ENCODE data around the gene BBS9. TPM values are rescaled to one million over a fixed set of nuclear protein-coding genes. Genes with fewer than 3 reads are reported as not detected.

BBS9 gene
- total RNA-seq, 1 experiment from 2014 or later = 5.7 TPM

- intact Hi-C loops (cut with micrococcal nuclease) = no loop called here
- Histone ChIP-seq H3K4me3 (ENCODE audit: low read length) (no peak overlapping the region), H3K9me3 (ENCODE audit: low read length) (no peaks in the 10 kb centered on the region), H3F3A (ENCODE audit: low read length, unreplicated experiment) (no peaks in the 10 kb centered on the region), H2AFZ (ENCODE audit: low read length) (no peak overlapping the region), H3K27ac (ENCODE audit: low read length) (no peak overlapping the region), H3K4me2 (ENCODE audit: low read length) (no peak overlapping the region), H3K36me3 (ENCODE audit: low read depth, low read length) (no peaks in the 10 kb centered on the region), H3K79me2 (ENCODE audit: low read length) (0 out of 2 replicates have a peak, but pooled peaks cover 4% of the 10 kb centered on the region), H3K9me2 (replicated peaks; ENCODE audit: low read length) (no peaks in the 10 kb centered on the region), H4K20me1 (ENCODE audit: low read length) (no peaks in the 10 kb centered on the region), H3K9ac (ENCODE audit: low read length) (no peak overlapping the region), H3K27me3 (ENCODE audit: low read length) (no peaks in the 10 kb centered on the region), H3K4me1 (ENCODE audit: insufficient read depth, low read length) (peaks cover 11% of the 10 kb centered on the region)
- ATAC-seq (no peak), DNase-seq (no peak)
- no TSS peak for BruUV-seq (replicated peaks)
- TF ChIP-seq EZH2 (IDR thresholded peaks at IDR 0.05; ENCODE audit: low read length, unreplicated experiment) (no peak), EZH2phosphoT487 (IDR thresholded peaks at IDR 0.05; ENCODE audit: borderline replicate concordance, low read length) (no peak), CTCF (conservative IDR thresholded peaks at IDR 0.05; ENCODE audit: low read depth, low read length) (no peak)
- ChIA-PET CTCF (no interaction called here), POLR2A (ENCODE audit: unreplicated experiment) (no interaction called here)
These were observed 2.3 kb upstream of the BBS9 start for GRCh38 chr7:33127085-33127484.

DNA sequence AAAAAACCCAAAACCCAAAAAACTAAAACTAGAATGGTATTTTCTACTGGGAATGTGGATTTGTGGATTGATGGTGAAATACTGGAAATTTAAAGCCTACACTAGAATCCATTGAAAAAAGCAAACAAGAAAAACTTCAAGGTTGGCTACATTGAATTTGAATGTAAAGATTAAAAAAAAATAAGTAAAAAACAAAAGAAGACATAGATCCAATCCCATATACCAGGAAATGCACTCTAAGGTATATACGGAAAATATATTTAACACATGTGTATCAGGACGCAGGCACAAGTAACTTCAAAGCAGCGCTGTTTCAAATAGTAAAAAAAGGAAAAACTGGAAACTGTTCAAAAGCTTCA is 754 bp upstream of the BBS9 start:
- Histone ChIP-seq H3K4me2 (ENCODE audit: low read length) (peak overlapping the region; percentile 82), H3K9ac (ENCODE audit: low read length) (peak overlapping the region; percentile 77), H3K9me3 (ENCODE audit: low read length) (no peaks in the 10 kb centered on the region), H3K36me3 (ENCODE audit: low read depth, low read length) (no peaks in the 10 kb centered on the region), H3K9me2 (replicated peaks; ENCODE audit: low read length) (no peaks in the 10 kb centered on the region), H3F3A (ENCODE audit: low read length, unreplicated experiment) (no peaks in the 10 kb centered on the region), H3K27me3 (ENCODE audit: low read length) (no peaks in the 10 kb centered on the region), H3K27ac (ENCODE audit: low read length) (0 out of 2 replicates have a peak overlapping the region, but pooled peaks have one; percentile 12), H4K20me1 (ENCODE audit: low read length) (no peaks in the 10 kb centered on the region), H3K4me3 (ENCODE audit: low read length) (peak overlapping the region; percentile 85), H2AFZ (ENCODE audit: low read length) (peak overlapping the region; percentile 97), H3K4me1 (ENCODE audit: insufficient read depth, low read length) (peaks cover 11% of the 10 kb centered on the region), H3K79me2 (ENCODE audit: low read length) (0 out of 2 replicates have a peak, but pooled peaks cover 4% of the 10 kb centered on the region)
- ATAC-seq = no peak
- CTCF ChIA-PET = no interaction called here
- intact Hi-C loops (cut with micrococcal nuclease) = no loop called here
- TSS peak; percentile 84 for BruUV-seq (replicated peaks)
- TF ChIP-seq EZH2 (IDR thresholded peaks at IDR 0.05; ENCODE audit: low read length, unreplicated experiment) (no peak), CTCF (conservative IDR thresholded peaks at IDR 0.05; ENCODE audit: low read depth, low read length) (no peak), EZH2phosphoT487 (IDR thresholded peaks at IDR 0.05; ENCODE audit: borderline replicate concordance, low read length) (no peak)
- POLR2A ChIA-PET (ENCODE audit: unreplicated experiment) = interaction anchor here (0.6 kb wide), 1 partner anchor 238 kb away, joined by 3 read pairs; no protein-coding TSS in a partner anchor
- no peak for DNase-seq

GRCh38 chr7:33129806-33130153 is 416 bp downstream of the BBS9 start:
- Histone ChIP-seq H3K4me2 (ENCODE audit: low read length) (peak overlapping the region; percentile 82), H3K4me1 (ENCODE audit: insufficient read depth, low read length) (peaks cover 11% of the 10 kb centered on the region), H3K9ac (ENCODE audit: low read length) (peak overlapping the region; percentile 77), H3K9me3 (ENCODE audit: low read length) (no peaks in the 10 kb centered on the region), H2AFZ (ENCODE audit: low read length) (peak overlapping the region; percentile 97), H3F3A (ENCODE audit: low read length, unreplicated experiment) (no peaks in the 10 kb centered on the region), H4K20me1 (ENCODE audit: low read length) (no peaks in the 10 kb centered on the region), H3K36me3 (ENCODE audit: low read depth, low read length) (no peaks in the 10 kb centered on the region), H3K27me3 (ENCODE audit: low read length) (no peaks in the 10 kb centered on the region), H3K79me2 (ENCODE audit: low read length) (0 out of 2 replicates have a peak, but pooled peaks cover 4% of the 10 kb centered on the region), H3K9me2 (replicated peaks; ENCODE audit: low read length) (no peaks in the 10 kb centered on the region), H3K4me3 (ENCODE audit: low read length) (peak overlapping the region; percentile 85), H3K27ac (ENCODE audit: low read length) (no peak overlapping the region)
- intact Hi-C loops (cut with micrococcal nuclease) = loop anchor here (1.0 kb wide), 1 partner anchor 19 kb away; no protein-coding TSS in a partner anchor
- TF ChIP-seq EZH2phosphoT487 (IDR thresholded peaks at IDR 0.05; ENCODE audit: borderline replicate concordance, low read length) (no peak), EZH2 (IDR thresholded peaks at IDR 0.05; ENCODE audit: low read length, unreplicated experiment) (no peak), CTCF (conservative IDR thresholded peaks at IDR 0.05; ENCODE audit: low read depth, low read length) (no peak)
- peak; percentile 2 for ATAC-seq
- ChIA-PET POLR2A (ENCODE audit: unreplicated experiment) (interaction anchor here (0.5 kb wide), 1 partner anchor 126 kb away, joined by 6 read pairs; no protein-coding TSS in a partner anchor), CTCF (no interaction called here)
- BruUV-seq (replicated peaks) = TSS peak; percentile 53
- DNase-seq = no peak
